ENCODE results near the gene B9D1.

The B9D1 gene

GRCh38 chr17:19320876-19321275 is 41.6 kb downstream of the B9D1 start:
- no peak for DNase-seq (ENCODE audit: low read depth, low spot score)

GRCh38 chr17:19319771-19320505 is 42.6 kb downstream of the B9D1 start:
- no peak for DNase-seq (ENCODE audit: low read depth, low spot score)

- DNase-seq (ENCODE audit: low read depth, low spot score) = no peak
Measured at GRCh38 chr17:19318611-19319010, 43.9 kb downstream of the B9D1 start.

GRCh38 chr17:19317359-19318095 is 45.0 kb downstream of the B9D1 start:
- no peak for DNase-seq (ENCODE audit: low read depth, low spot score)

DNA sequence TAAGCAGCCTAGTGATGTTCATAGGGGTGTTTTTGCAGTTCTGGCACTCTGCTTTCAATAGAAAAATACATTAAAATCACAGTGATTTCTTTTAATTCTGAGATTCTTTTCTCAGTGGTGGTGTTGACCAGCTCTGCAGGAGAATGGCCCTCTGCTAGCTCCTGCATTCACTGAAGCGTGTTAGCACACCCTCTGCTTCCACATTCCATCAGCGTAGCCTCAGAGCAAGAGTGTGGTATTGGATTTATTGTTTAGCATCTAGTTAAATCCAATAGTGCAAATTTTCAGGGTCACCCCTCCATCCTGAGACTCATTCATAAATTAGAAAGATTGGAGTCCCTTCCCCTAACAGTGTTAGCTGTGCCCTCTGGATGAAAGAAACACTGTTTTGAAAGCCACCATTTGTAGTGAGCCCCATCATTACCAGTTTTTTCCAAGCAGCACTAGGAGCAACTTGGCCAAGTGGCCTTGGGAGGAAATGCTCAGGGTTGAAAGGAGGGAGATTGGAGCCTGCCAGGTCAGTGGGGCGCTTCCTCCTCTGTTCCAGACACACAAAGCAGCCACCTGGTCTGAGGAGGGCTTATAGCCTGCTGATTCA is 45.7 kb downstream of the B9D1 start:
- DNase-seq (ENCODE audit: low read depth, low spot score) = no peak

DNA sequence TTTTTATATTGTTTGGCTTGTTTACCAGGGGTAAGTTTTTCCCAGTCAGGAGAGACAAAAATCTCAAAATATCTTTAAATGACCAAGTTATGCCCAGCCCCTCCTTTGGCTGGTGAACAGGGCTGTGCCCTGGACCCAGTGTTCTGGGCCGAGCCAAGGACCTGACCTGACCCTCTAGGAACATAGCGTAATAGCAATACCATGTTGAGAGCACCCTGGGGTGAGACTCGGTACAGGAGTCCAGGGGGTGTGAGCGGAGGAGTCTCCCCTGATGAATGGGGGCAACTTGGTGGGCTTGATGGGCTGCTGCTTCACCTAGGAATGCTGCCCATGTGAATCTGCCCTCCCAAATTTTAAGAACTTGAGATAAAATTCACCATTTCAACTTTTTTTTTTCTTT is 47.4 kb downstream of the B9D1 start:
- DNase-seq (ENCODE audit: low read depth, low spot score) = no peak

- DNase-seq (ENCODE audit: low read depth, low spot score) = no peak
Measured at GRCh38 chr17:19313746-19314651, 48.5 kb downstream of the B9D1 start.

DNA sequence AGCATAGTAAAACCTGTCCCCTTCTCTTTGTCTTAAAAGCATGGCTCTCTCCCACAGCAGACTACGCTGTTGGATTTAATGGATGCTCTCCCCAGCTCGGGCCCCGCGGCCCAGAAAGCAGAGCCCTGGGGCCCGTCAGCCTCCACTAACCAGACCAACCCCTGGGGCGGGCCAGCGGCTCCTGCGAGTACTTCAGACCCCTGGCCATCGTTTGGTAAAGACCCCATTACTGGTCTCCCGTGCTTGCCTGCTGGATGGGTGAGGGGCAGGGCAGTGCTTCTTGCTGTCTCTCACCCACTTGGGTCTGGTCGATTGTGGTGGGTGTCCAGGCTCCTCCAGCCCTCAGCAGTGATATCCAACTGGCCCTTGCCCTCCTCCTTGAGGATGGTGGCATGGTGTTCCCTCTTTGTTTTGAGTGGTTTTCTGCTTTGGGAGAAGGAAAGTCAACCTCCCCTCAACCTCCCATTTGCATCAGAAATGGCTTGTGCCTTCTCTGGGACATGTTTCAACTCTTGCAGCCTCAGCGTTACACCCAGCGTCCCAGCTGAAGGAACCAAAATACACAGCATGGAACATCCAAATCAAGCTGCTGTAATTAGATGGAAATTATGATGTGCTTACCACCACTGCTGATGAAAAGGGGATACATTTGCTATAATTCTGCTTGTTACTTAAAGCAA is 49.3 kb downstream of the B9D1 start:
- no peak for DNase-seq (ENCODE audit: low read depth, low spot score)

- no peak for DNase-seq (ENCODE audit: low read depth, low spot score)
Measured at GRCh38 chr17:19312406-19312805, 50.1 kb downstream of the B9D1 start.

DNA sequence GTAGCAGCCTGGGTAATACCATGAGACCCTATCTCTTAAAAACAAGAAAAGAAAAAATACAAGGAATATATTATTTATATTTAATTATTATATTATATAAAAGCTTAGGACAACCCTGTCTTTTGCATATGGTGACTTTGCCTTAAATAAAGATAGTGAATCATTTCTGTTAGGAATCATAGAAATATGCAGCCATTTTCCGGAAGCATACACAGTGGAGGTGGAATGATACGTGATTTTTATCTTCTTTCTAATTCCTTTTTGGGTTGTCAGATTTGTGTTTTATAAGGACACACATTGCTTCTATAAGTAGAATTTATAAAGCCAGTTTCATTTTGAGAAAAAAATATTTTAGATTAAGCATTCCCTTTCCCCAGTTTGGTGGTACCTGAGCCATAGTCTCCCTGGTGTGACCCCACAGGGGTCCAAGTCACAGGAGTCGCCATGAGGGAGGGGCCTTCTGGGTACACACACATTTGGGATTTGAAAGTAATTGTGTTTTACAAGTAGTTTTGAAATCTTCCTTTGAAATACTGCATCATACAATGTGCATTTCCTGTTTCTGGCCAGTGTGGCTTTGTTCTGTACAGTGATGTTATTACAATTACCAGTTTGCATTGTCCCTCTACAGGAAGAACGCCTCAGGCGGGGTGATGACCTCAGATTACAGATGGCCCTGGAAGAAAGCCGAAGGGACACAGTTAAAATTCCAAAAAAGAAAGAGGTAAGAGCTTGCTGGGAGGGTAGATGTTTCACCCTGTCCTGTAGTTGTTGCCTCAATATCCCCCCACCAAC is 50.9 kb downstream of the B9D1 start:
- no peak for DNase-seq (ENCODE audit: low read depth, low spot score)

- no peak for DNase-seq (ENCODE audit: low read depth, low spot score)
Measured at GRCh38 chr17:19311016-19311415, 51.5 kb downstream of the B9D1 start.

DNA sequence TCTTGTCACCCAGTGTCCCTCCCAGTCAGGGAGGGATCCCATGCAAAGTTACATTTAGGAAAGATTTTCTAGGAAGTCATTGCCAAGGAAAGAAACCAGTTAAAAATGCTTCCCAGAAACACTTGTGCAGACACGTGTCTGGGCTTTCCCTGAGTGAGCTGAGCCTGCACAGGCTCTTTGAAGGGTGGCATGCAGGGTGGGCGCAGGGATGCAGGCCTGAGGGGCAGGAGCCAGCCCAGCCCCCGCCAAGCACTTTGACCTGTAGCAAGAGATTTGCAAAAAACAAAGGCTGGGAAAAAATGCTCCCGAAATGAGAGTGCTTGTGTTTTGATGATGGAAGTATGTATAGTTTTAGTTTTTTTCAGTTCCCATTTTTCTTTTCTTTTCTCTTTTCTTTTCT is 52.4 kb downstream of the B9D1 start:
- no peak for DNase-seq (ENCODE audit: low read depth, low spot score)

GRCh38 chr17:19309701-19310100 is 52.8 kb downstream of the B9D1 start:
- DNase-seq (ENCODE audit: low read depth, low spot score) = no peak

GRCh38 chr17:19308398-19308797 is 54.1 kb downstream of the B9D1 start:
- no peak for DNase-seq (ENCODE audit: low read depth, low spot score)

DNA sequence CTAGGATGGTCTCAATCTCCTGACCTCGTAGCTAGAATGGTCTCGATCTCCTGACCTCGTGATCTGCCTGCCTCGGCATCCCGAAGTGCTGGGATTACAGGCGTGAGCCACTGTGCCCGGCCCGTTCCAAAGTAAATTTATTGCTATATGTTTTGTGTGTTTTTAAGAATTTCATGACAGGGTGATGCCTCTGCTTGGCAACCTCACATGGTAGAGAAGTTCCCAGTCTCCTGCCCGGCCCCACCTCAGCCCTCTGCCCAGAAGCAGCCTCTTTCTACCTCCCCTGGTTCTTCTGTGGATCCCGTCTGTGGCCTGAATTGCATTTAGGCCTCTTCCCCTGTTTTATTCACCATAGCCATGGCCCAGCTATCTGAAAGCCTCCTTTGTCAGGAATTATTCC is 55.0 kb downstream of the B9D1 start:
- no peak for DNase-seq (ENCODE audit: low read depth, low spot score)

GRCh38 chr17:19306160-19307111 is 56.1 kb downstream of the B9D1 start:
- no peak for DNase-seq (ENCODE audit: low read depth, low spot score)

- DNase-seq (ENCODE audit: low read depth, low spot score) = no peak
Measured at GRCh38 chr17:19305761-19306159, 56.8 kb downstream of the B9D1 start.

DNA sequence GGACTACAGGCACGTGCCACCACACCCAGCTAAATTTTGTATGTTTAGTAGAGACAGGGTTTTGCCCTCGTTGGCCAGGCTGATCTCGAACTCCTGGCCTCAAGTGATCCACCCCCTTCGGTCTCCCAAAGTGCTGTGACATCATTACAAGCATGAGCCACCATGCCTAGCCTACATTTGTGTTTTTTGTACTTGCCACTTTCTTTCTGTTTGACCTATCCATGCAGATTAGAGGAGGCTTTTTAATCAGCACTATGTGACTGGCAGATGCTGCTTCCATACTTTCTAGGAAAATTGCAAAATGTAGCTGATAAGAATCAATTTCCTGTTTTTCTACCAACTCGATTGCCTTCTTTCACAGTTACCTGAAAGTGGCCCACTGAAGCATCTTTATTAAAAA is 57.3 kb downstream of the B9D1 start:
- no peak for DNase-seq (ENCODE audit: low read depth, low spot score)

GRCh38 chr17:19304751-19305150 is 57.8 kb downstream of the B9D1 start:
- no peak for DNase-seq (ENCODE audit: low read depth, low spot score)

Data from activated naive CD8-positive, alpha-beta T cell treated with anti-CD3 and anti-CD28 coated beads, Interleukin-2, amount 50 U/mL, for 16 hours (primary cell).